Stimulated activated CD4-positive, alpha-beta T cell treated with anti-CD3 and anti-CD28 coated beads, Interleukin-2, amount 100 ng/mL, for 4 hours (primary cell): Measurements from ENCODE around the gene KLF5.

Source experiments
- DNase-seq: peaks from one replicate; pipeline ENCODE4 v3.0.0-alpha.2; 2020; ENCODE audit warnings: low read depth

The KLF5 gene

DNA sequence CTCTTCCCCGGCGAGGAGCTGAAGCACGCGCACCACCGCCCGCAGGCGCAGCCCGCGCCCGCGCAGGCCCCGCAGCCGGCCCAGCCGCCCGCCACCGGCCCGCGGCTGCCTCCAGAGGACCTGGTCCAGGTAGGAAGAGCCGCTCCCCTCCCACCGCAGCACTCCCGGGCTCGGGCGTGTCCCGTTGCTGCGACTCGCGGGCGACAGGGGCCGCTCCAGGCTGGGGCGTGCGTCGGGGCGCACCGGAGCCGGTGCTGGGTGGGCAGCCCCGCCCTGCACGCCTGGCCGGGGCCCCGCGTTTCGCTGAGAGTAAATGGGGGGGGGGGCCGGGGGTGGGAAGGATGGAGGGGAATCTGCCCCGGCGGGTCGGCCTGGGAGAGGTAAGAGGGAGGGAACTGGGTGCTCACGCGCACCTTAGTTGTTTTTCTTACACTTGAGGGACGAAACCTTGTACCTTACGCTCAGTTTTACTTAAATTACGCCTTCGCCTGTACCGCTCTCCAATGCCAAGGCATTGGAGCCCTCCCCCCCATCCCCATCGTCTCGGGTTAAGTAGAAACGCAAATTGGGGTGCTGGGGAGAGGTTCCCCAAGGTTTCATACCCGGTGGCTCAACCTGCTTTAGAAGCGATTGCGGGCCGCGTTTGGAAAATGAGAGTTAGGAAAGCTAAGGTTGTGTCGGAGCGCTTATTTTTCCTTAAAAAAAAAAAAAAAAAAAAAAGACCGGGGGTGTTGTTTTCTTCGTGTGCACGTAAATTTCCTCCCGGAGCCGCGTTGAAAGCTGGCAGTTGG is 850 bp downstream of the KLF5 start:
- peak; percentile 39 for DNase-seq

DNA sequence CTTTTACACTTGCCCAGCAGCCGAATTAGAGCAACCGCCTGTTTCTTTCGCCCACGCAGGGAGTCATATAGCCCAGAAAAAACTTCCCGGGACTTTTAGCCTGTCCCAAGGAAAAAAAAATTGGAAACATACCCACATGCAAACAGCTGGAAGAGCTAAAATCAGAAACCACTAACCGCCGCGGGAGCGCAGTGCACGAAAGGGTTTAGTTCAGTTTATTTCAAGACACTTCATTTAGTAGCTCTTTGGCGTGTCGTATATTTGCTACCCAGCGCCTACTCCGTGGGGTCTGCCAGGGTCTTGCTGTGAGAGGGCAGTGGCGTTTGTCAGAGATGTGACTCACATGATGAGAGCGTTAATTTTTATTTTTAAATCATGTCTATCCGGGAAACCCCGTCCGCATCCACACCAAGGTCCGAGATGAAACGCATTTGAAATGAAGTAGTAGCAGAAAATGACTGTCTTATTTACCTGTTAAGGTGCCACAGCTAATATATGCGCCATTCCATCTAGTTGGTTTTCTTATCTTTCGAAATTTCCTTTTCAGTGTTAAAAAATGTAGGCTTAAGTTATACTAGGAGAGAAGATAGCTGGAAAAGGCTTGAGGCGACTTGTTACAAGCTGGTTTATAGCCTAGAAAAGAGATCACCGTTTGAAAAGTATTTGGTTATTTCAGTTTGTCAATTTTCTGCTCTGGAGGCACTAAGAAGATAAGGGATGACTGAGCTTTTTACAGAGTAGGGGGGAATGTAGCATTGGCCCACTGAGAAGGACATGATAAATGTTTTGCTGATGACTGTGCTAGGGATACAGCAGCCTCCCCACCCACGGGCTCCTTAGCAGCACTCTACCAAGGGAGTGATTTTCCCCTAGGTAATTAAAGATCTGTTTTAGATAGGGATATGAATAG is 1.7 kb downstream of the KLF5 start:
- no peak for DNase-seq

DNA sequence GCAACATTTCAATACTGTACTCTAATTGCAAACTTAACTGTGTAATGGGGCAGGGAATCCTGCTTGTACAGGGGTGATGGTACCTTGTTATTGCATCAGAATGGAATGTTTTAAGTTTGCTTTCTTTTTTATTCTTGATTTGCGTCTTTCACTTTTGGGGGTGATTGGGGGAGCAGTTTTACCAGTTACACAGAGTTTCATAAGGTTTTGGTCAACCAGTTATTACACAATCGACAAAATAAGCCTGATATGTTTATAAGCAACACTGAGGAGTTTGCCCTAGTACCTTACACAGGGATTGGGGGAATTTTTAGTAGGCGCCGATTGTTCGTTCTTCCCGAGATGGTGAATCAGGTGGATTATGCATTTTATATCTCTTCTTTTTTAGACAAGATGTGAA is 2.7 kb downstream of the KLF5 start:
- no peak for DNase-seq

DNA sequence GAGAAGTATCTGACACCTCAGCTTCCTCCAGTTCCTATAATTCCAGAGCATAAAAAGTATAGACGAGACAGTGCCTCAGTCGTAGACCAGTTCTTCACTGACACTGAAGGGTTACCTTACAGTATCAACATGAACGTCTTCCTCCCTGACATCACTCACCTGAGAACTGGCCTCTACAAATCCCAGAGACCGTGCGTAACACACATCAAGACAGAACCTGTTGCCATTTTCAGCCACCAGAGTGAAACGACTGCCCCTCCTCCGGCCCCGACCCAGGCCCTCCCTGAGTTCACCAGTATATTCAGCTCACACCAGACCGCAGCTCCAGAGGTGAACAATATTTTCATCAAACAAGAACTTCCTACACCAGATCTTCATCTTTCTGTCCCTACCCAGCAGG is 3.1 kb downstream of the KLF5 start:
- no peak for DNase-seq

DNA sequence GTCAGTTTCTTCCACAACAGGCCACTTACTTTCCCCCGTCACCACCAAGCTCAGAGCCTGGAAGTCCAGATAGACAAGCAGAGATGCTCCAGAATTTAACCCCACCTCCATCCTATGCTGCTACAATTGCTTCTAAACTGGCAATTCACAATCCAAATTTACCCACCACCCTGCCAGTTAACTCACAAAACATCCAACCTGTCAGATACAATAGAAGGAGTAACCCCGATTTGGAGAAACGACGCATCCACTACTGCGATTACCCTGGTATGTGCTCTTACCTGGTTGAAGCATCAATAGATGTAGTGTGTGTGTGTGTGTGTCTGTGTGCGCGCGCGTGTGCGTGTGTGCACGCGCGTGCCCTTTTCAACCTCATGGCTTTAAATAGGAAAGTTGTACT is 3.7 kb downstream of the KLF5 start:
- no peak for DNase-seq

DNA sequence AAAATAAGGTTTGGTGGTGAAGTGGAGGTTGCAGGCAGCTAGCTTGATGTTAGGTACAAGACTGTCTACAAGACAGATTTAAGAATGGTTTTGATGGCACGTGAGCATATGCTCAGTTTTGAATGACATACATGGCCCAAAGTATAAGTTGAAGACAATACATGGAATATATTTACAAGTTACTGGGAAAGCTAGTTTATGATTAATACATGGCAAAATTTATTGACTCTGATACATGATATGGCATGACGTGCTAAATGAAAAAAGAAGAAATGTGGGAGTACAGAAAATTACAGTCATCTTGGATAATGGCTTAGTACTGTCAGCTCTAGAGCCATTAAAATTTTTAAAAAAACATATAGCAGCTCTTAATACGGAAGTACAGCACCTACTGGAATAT is 4.4 kb downstream of the KLF5 start:
- DNase-seq, result no peak

DNA sequence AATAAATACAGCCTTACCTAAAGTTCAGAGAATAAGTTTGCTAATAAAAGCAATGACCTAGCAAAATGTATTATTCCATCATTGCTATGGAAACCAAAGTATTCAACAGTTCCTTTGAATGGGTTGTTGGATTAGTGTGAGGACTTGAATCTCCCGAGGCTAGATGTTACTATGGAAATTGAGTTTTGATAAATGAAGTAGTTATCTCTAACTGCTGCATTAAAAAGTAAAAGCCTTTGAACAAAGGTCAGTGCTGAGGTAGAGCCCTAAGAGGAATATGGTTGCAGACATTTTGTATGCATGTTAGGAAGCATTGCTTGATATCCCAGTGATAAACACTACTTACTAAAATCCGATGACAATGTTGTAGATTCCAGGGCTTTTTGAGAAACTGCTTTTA is 6.2 kb downstream of the KLF5 start:
- no peak for DNase-seq

DNA sequence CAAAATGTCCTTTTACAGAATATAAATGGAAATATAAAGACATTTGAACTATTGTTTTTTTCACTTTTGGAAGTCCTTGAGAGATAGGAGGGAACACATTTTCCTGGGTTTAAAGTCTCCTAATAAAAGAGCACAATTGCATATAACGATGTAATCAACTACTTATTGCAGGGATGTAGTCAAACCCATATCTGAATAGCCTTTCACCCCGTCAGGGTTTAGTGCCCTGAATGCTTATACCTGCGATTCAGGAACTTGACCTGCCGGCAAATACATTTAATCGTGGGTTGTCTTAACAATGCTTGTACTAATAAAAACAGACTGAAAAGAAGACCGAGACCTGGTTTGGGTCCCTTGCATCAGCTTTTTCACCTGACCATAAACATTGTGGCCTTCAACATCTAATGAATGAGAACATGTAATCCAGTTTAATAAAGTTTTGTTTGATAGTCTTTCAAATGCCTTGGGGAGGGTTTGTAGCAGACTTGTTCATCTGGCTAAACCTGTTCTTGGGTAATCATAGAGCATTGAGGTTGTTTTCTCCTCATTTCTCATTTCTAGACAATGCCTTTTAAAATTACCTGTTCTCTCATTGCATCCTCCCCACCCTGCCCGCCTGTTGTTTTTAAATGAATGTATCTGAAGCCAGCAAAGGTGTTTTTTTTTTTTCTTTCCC is 7.0 kb downstream of the KLF5 start:
- DNase-seq, result no peak

DNA sequence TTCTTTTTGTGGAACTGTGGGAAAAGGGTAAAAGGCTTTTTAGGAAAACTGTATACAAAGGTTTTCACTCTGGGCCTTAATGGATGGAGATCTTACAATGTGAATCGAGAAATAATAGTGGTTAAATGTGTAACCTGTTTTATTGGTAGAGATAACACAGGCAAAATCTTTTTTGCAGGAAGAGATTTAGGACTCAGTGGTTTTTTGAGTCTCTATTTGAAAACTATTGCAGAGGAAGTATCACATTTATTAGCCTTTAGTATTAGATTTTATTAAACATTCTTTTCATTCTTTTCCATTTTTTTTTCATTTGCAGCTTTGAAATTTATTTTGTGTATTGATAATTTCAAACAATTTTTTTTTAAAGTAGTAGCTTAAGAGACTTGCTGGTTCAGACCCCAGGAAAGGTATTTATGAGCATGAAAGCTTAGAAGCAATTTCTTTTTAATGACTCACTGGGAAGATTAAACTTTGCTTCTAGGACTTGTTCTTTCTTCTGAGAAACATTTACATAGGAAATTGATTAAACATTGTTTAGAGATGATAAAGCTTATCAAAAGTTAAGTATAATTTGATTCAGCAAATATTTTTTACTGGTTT is 10.5 kb downstream of the KLF5 start:
- DNase-seq, result no peak

DNA sequence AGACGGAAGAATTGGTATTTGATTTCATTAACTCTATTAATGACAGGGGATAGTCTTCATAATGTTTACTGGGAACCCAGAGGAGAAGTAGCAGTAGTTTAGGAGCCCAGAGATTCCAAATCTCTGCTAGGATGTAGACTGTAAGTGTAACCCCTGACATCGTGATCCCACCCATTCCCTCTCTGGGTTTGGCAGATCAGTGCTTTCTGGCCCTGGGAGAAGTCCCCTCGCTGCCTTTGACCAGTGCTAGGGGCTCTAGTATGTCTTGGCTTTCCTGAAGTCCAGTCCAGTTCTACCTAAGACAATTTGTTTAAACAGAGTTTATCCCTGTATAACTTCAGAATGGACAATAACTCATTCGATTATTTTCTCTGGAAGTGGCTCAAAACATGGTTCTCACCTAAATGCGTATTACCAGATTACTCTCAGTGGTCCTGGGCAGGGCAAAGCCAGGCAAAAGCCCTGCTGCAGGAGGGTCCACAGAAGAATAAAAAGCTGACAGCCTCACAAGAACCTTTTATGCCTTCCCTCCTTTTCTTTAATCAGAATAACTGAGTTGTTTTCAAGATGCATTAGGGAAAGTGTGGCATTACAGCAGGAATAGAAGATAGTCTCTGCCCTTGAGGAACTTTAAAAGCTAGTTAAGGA is 11.8 kb downstream of the KLF5 start:
- DNase-seq, result no peak

DNA sequence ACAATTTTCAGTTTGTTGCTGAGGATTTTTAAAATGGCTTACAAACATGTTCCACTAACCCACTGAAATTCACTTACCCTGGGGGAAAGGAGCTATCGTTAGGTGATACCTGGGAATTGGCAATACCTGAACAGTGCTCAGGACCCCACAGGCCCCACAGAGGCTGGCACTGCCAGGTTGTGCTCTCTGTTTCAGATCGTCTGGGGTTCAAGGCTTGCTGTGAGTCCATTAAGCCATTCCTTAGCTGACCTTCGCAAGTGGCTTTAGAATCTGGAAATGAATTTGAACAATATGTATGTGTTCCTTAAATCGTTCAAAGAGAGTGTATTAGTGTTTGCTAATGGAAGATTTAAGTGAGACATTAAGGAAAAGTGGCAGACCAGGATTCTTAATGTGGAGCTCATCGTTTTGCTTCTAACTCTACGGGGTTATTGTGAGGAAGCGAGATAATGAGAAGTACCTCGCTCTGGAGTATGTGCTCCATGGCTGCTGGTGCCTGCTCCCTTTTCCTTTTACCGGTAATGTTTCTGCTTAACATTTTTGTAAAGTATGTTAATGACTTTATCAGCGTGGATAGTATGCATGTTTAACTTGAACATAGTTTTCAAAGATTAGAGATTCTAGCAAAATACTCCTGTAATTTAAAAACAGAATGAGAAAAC is 13.6 kb downstream of the KLF5 start:
- no peak for DNase-seq

DNA sequence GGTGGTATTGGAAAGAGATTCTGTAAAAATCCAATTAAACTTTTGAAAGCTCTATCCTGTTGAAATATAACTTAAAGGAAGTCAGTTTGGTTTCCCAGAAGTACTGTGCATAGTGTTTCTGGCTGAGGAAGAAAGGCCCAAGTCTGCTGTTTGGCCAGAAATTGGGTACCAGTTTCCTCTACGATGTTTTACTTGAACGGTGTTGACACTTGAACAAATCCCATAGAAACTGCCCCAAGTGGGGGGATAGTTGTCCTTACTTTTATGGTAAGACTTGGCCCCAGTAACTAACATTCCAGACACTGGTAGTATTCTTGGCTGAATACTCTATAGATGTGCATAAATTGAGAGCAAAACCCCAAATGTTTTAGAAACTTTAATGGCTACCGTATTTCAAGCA is 14.2 kb downstream of the KLF5 start:
- no peak for DNase-seq

DNA sequence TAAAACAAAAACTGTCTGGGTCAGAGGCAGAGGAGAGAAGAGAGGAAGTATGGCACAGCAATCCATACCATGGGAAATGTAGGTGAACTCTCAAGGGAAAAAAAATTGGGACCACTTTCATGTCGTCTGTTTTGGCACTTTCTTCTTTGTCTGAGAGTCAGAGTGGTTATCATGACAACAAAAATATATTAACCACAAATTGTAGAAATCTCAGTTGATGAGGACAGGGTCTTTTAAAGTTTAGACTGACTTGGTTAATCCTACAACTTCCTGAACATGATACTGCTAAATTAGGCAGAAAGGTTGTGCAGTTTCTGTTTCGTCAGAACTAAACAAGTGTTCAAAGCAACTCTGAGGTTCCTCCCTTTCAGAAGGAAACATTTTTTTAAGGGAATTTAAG is 15.2 kb downstream of the KLF5 start:
- no peak for DNase-seq

DNA sequence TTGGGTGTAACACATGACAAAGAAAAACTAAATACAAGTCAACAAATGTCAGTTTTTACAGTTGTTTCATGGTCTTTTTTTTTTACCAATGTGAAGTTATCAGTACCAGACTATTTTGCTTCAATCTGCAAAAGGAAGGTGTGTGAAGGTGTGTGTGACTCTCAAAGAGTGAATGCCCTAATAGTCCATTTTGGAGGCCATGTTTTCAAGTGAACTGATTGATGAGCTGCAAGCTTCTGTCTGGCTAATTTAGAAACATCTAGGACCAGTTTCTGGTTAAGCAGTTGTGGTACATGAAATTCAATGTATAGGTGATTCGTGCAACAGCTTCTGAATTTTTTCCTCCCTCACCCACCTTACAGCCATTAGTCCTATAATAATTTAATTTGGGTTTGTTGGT is 16.1 kb downstream of the KLF5 start:
- DNase-seq, result no peak

DNA sequence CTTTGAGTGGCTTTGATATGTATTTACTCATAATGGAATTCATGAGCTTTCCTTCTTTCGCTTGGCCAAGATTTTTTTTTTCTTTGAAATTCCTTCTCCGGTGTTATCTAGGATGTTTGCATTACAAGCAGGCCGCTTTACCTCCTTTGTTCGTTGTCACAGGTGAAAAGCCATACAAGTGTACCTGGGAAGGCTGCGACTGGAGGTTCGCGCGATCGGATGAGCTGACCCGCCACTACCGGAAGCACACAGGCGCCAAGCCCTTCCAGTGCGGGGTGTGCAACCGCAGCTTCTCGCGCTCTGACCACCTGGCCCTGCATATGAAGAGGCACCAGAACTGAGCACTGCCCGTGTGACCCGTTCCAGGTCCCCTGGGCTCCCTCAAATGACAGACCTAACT is 16.7 kb downstream of the KLF5 start:
- DNase-seq, result no peak

DNA sequence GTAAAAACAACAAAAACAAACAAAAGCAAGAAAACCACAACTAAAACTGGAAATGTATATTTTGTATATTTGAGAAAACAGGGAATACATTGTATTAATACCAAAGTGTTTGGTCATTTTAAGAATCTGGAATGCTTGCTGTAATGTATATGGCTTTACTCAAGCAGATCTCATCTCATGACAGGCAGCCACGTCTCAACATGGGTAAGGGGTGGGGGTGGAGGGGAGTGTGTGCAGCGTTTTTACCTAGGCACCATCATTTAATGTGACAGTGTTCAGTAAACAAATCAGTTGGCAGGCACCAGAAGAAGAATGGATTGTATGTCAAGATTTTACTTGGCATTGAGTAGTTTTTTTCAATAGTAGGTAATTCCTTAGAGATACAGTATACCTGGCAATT is 17.1 kb downstream of the KLF5 start:
- DNase-seq, result no peak

DNA sequence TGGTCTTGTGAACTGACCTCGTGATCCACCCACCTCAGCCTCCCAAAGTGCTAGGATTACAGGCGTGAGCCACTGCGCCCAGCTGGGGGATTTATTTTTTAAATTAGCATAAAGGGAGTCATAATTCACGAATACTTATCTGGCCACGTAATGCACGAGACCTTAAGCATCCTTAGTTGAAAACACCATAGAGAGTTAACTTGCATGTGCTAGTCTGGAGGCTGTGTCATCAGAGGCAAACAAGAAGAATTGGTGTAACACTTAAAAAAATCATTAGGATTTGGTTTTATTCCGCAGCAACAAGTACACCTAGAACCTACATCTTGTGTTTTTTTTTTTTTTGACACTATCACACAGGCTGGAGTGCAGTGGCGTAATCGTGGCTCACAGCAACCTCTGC is 19.1 kb downstream of the KLF5 start:
- no peak for DNase-seq

DNA sequence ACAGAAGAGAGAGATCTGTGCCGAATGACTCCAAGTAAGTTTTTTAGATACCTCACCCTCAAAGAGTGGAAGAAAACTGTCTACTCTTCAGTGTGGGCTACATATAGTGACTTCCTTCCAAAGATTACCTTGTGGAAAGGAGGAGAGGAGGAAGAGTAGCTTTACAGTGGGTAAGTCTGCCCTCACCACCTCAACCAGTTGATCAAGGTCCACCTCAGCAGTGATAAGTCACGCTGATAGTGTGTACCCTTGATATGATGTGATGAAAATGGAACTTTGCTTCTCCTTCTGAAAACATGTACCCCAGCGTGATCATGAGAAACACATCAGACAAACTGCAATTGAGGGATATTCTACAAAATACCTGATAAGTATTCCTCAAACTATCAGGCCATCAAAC is 20.6 kb downstream of the KLF5 start:
- DNase-seq, result no peak

DNA sequence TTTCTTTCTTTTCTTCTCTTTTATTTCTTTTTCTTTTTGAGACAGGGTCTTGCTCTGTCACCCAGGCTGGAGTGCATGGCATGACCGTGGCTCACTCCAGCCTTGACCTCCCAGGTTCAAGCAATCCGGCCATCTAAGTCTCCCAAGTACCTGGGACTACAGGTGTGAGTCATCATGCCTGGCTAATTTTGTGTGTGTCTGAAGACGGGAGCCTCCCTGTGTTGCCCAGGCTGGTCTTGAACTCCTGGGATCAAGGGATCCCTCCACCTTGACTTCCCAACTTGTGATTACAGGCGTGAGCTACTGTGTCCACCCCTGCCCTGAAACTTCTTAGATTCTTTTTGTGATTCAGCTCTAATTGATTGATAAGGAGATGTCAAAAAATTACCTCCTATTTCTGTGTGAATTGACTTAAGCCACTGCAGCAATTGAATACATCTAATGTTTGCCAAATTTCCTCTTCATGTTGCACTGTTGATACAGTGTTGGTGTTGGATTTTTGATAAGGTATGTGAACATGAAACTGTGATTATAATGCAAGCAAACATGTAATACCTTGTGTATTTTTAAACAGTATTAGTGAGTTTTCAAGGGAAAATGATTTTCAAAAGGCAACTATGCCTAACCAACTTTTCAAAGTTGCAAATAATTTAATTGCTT is 22.6 kb downstream of the KLF5 start:
- no peak for DNase-seq

DNA sequence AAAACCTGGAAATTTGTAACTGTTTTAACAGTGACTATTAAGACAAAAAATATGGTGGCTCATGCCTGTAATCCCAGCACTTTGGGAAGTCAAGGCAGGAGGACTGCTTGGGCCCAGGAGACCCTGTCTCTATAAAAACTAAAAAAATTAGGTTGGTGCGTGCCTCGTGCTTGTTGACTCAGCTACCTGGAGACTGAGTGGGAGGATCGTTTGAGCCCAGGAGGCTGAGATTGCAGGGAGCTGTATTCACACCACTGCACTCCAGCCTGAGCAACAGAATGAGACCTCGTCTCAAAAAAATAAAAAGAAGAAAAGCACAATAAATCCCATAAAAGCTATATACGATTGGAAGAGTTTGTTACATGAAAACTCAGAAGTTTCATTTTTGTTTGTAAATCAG is 23.7 kb downstream of the KLF5 start:
- DNase-seq, result no peak

DNA sequence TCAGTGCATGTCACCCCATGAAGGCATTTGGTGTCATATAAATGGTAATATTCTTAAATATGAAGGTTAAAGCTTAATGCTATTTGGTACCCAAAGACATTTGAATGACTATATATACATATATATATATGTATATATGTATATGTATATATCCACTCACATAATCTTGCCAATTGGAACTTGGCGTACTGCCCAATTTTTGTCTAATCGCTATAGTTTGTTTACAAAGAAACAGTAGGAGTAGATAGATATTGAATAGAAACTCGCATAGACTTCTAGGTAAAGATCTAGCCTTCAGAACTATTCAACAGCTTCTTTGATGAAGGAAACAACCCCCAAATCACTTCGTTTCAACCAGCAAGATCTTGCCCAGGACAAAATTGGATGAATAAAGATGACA is 24.1 kb downstream of the KLF5 start:
- no peak for DNase-seq
